Measurements from ENCODE around the gene MMAA.

GRCh38 chr4:145697332-145697731, 78.1 kb downstream of the MMAA start:
- no peak for TF ChIP-seq PRDM4 (tag by site-specific recombination; IDR thresholded peaks at IDR 0.05)
- no peak for TF ChIP-seq CTCF (tag by site-specific recombination; IDR thresholded peaks at IDR 0.05)
- TF ChIP-seq KLF10 (tag by site-specific recombination; IDR thresholded peaks at IDR 0.05) = no peak
- no peak for TF ChIP-seq ZBTB7A (tag by site-specific recombination; IDR thresholded peaks at IDR 0.05; ENCODE audit: low read depth)
- TF ChIP-seq ZNF18 (tag by site-specific recombination; IDR thresholded peaks at IDR 0.05) = no peak
- TF ChIP-seq ELK4 (IDR thresholded peaks at IDR 0.05; ENCODE audit: borderline replicate concordance, low read depth, low read length) = no peak
- TF ChIP-seq KLF1 (tag by site-specific recombination; IDR thresholded peaks at IDR 0.05) = no peak
- TF ChIP-seq ZNF302 (tag by site-specific recombination; IDR thresholded peaks at IDR 0.05; ENCODE audit: low read depth) = no peak
- TF ChIP-seq ZNF580 (tag by site-specific recombination; IDR thresholded peaks at IDR 0.05) = no peak

Data from HEK293 (cell line).